ENCODE results near the gene FZR1.

FZR1 gene

DNA sequence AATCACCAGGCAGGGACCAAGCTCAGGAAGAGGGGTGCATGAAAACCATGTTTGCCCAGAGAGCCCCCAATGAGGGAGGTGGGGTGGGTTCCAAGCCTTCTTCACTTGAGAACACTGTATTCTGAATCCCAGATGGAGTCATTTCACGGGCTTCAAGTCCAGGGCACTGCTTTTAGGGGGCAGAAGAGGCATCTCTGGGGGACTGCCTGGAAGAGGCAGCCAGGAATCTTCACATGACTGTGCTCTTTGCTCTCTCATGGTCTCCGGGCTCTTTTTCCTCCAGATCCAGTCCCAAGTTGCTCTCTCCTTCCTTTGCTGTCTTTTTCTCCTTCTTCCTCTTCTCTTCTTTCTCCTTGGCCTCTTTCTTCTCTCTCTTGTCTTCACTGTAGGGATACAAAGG is 31.5 kb upstream of the FZR1 start:
- DNase-seq = no peak

DNA sequence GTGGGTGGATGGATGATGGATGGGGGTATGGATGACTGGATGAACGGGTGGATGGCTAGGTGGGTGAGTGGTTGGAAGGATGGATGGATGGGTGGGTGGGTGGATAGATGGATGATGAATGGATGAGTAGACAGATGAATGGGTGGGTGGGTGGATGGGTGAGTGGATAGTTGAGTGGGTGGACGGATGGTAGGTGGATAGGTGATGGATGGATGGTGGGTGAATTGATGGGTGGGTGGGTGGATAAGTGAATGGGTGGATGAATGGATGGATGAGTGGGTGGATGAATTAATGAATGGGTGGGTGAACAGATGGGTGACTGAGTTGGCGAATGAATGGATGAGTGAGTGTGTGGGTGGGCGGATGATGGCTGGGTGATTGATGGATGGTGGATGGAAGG is 30.7 kb upstream of the FZR1 start:
- no peak for DNase-seq

DNA sequence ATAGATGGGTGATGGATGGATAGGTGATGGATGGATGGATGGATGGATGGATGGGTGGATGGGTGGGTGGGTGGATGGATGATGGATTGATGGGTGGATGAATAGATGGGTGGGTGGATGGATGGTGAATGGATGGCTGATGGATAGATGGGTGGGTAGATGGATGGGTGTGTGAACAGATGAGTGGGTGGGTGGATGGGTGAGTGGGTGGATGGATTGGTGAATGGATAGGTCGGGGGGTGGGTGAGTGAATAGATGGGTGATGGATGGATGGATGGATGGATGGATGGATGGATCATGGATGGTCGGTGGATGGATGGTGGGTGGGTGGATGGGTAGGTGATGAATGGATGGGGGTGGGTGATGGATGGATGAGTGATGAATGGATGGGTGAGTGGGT is 29.3 kb upstream of the FZR1 start:
- no peak for DNase-seq

DNA sequence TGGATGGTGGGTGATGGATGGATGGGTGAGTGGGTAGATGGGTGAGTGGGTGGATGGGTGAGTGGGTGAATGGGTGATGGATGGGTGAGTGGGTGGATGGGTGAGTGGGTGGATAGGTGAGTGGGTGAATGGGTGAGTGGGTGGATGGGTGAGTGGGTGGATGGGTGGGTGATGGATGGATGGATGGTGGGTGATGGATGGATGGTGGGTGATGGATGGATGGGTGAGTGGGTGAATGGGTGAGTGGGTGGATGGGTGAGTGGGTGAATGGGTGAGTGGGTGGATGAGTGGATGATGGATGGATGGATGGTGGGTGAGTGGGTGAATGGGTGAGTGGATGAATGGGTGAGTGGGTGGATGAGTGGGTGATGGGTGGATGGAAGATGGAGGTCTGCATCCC is 28.6 kb upstream of the FZR1 start:
- no peak for DNase-seq

DNA sequence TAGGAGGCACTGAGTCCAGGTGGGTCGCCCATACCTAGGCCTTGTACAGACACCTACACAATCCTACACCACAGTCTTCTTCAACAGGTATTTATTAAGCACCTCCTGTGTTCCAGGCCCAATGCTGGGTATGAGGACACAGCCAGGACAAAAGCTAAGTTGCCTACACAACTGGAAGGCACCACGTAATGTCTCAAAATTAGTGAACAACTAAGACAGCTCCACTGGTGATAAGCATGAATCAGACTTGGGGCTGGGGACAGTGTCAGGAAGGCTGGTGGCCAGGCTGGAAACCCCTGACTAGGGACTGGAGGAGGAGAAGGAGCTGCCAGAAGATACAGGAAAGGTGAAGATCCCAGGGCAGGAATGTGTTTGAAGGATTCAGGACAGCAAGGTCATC is 28.2 kb upstream of the FZR1 start:
- DNase-seq = no peak

DNA sequence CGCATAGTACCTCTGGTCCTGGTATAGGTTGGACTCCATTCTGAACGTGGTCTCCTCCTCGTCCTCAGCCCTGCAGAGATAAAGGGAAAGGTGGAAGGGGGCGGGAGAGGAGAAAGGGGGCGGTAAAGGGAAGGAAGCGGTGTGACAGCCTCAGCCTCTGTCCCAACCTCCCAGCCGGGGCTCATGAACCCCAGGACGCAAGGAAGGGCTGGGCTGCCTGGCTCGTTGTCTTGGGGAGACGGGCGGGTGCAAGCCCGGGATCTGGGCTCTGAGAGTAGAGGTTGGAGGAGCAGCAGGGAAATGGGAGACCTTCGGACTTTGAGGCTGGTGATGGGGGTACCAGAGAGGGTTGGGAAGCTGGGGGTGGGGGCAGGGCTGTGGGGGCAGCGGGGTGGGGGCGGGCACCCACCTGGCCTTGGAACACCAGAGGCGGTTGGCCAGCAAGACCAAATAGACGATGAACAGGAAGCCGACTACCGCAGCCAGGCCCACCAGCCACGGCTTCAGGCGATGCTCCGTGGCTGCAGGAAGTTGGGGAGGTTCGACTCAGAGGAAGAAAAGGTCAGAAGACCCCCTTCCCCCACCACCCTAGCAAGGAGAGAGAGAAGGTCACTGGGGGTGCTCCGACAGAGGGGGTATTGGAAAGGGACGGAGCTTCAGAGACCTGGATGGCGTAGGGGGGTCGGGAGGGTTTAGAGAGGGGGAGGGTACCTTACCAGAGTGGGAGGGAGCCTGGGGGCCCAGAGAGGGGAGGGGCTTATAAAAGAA is 27.5 kb upstream of the FZR1 start:
- DNase-seq = no peak

DNA sequence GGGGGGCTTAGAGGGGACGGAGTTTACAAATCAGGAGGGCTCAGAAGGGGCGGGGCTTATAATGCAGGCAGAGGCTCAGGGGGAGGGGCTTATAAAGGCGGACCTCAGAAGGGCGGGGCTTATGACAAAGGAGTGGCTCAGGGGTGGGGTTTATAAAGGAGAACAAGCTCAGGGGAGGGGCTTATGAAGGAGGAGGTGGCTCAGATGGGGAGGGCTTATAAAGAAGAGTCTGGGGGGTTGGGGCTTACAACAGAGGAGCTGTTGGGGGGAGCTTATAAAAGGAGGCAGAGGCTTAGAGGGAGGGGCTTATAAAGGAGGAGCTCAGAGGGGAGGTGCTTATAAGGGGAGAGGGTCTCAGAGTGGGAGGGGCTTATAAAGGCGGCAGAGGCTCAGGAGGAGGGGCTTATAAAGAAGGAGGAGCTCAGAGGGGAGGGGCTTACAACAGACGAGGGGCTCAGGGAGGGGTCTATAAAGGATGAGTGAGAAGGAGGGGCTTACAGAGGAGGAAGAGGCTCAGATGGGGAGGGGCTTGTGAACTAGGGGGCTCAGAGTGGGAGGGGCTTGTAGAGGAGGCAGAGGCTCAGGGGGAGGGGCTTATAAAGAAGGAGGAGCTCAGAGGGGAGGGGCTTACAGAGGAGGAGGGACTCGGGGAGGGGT is 26.8 kb upstream of the FZR1 start:
- DNase-seq = peak; percentile 43

DNA sequence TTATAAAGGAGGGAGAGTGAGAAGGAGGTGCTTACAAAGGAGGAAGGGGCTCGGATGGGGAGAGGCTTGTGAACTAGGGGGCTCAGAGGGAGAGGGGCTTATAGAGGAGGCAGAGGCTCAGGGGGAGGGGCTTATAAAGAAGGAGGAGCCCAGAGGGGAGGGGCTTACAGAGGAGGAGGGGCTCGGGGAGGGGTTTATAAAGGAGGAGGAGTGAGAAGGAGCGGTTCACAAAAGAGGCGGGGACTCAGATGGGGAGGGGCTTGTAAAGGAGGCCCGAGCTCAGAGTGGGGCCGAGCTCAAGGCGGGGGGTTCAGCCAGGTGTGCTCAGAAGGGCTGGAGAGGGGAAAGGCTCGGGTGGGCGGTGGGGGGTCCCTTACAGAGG is 26.3 kb upstream of the FZR1 start:
- DNase-seq = no peak

DNA sequence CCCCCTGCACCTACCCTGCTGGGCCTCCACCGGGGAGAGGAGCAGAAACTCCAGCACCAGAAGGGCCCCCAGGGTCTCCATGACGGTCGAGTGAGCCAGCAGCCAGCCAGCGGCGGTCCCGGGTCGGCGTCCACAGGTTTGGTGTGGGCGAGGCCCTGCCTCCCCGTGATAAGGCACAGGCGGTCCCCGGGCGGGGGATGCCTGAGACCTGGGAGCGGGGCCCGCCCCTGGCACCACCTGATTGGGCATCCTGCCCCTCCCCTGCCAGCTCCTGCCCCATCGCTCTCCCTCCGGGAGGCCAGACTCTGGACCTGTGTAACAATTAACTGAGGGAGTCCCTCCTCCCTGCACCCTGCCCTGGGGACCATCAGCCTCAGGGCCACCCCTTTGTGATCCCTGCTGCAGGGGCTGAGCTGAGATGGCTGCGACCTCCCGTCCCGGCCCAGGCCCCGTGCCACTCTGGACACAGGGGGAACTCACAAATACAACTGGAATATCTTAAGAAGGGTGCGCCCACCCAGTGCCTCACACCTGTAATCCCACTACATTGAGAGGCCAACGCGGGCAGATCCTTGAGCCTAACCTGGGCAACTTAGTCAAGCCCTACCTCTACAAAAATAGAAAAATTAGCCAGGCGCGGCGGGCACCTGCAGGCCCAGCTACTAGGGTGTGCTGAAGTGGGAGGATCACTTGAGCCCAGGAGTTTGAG is 25.6 kb upstream of the FZR1 start, which contains the start of gene SMIM24:
SMIM24 (minus strand) TSS at position 143 of the 709 bp plus-strand sequence; CDS start at position 81, 62 bp downstream.
- no peak for DNase-seq

DNA sequence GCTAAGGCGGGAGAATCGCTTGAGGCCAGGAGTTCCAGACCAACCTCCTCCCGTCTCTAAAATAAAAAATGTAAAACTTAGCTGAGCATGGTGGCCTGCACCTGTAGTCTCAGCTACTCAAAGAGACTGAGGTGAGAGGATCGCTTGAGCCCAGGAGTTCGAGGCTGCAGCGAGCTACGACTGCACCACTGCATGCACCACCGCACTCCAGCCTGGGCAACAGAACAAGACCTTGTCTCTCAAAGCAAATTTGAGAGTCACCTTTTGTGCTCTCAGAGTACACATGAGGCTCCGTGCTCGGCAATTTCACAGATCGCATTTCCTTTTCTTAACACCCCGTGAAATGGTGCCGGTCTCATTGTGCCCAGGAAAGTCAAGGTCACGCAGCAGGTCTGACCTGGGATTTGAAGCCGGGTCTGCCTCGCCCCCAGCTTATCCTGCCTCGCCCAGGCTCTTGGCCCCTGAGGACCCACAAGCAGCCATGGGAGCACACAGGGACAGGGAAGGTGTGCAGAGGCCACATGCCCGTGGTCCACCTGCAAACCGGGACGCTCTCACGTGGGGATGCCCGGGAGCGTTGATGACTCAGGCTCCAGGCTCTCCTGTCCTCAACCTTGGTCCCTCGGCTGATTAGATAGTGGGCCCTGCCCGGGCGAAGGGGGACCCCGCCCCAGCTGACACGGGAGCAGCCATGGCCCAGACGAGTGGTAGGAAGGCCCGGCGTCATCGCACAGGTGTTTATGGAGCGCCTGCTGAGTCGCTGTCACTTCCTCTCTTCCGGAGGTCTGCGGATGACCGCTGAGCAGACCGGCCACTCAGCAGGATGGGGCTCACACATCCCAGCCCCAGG is 24.6 kb upstream of the FZR1 start:
- no peak for DNase-seq

DNA sequence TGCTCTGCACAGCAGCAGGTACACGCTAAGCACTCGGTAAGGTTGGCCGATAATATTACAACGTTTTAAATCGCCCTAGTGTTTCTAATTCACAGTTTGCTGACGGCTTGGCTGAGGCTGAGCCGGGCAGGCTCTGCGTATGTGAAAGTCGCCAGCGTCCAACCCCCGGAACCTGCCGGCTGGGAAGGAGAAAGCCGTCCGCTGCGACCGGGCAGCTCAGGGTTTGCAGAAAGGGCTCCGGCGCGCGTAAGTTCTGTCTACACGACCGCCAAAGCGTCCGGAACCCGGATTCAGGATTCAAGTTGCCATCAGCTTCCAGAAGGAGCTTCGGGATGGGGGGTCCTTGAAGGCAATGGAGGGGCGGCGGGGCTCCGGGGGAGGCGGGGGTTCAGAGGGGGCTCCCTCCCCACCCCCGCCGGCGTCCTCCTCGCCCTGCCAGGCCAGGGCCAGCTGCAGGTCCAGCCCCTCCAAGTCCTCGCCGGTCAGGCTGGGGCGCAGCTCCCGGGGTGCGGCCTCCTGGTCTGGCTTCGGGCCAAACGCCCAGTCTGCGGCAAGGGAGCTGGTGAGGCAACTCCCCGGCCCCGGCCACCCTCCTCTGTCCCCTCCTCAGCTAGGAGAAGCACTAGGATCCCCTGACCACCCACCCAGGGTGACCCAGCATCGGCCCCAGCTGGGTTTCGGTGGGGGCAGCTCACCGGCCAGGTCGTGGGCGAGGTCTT is 23.4 kb upstream of the FZR1 start:
- no peak for DNase-seq

DNA sequence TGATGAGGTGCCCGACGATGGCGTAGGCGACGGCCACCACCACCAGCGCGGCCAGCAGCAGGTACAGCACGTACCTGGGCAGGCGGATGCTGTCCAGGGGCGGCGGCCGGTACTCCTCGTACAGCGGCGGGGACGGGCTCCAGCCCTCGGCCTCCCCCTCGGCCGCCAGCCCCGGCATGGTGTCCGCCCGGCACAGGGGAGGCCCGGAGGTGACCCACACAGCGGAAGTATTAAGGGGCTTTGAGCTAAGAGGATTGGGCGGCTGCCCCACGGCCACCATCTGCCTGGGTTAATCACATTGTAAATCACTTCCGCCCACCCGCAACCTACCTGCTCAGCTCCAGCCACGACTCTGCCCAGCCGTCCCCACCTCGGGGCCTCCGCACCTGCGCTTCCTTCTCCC is 22.9 kb upstream of the FZR1 start, which contains the start of gene SMIM44:
SMIM44 (minus strand) TSS at position 216 of the 403 bp plus-strand sequence; CDS start at position 178, 38 bp downstream.
- no peak for DNase-seq

DNA sequence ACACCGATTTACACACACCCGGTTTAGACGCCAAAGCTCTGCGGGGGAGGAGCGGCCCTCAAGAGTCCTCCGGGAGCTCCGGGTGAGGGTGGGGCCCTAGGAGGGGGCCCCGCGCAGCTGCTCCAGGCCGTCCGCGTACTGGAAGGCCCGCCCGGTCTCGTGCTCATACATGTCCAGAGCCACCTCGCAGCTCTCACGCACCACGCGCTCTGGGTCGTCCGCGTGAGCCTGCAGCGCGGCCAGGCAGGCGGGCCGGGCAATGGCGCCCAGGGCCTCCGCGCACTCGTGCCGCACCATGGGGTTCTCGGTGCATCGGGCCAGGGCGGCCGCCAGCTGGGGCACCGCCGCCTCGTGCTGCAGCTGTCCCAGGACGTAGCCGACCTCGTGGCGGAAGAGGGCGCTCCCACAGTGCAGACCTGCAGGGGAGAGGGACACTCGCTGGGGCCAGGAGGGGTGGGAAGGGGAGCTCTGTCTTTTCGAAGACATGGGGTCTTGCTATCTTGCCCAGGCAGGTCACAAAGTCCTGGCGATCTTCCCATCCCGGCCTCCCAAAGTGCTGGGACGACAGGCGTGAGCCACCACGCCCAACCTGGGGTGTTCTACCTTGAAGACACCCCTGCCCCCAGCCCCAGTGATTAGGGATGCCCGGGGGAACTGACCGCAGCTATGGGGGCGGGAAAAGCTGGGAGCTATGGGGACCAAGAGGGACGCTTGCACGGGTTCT is 14.6 kb upstream of the FZR1 start:
- DNase-seq = no peak

DNA sequence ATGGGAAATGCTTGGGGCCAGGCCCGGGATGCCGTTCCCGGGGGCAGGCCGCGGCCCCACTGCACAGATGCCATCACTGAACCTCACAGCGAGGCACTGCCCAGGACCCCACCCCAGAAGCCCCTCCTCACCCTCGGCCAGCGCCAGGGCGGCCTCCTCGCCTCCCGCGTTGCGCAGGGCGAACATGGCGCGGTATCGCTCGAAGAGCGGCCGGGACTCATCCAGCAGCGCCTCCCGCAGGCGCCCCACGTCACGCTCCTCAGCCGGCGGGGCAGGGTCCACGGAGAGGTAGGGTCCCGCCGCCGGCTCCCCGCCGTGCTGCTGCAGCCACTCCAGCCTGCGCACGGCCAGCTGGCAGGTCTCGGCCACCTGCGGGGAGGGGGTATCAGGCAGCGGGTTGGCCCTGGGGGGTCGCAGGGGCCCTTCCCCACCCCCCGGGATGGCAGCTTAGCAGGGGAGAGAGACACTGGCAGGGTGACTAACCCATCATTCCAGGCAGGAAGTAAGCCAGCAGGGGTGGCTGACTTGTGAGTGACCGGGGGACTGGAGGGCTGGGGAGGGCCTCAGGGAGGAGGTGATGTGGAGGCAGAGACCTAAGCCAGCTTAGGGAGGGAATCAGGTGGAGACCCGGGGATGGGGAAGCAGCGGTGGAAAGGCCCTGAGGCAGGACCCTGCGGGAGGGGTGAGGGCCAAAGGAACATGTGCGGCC is 13.8 kb upstream of the FZR1 start:
- no peak for DNase-seq

DNA sequence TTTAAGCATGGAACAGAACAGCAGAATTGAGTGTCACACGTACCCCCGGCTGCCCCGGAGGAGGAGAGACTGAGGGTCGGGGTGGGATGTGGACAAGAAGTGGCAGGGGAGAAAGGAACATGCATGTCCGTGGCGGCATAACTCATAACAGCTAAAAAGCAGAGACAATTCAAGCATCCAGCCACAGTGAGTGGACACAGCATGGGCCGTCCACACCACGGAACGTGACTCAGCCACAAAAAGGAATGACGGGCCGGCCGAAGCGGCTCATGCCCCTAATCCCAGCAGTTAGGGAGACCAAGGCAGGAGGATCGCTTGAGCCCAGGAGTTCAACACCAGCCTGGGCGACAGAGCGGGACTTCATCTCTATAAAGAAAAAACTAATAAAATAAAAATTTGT is 13.2 kb upstream of the FZR1 start:
- DNase-seq = no peak

DNA sequence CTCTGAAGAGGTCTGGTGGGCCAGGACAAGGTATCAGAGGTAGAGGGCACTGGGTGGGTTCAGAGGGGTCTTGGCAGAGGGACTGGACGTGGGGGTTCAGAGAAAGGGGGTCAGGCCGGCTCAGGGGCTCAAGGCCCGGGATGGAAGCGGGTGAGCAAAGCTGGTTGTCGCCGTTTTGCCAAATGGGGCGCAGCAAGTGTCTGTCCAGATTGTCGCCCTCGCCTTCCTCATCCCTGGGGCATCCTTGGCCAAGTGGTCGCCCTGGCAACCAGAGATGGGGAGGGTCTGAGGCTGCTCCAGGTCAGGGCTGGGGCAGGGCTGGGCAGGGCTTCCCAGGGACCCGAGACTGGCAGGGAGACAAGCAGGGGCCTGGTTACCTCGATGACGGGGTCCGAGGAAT is 12.5 kb upstream of the FZR1 start:
- no peak for DNase-seq

DNA sequence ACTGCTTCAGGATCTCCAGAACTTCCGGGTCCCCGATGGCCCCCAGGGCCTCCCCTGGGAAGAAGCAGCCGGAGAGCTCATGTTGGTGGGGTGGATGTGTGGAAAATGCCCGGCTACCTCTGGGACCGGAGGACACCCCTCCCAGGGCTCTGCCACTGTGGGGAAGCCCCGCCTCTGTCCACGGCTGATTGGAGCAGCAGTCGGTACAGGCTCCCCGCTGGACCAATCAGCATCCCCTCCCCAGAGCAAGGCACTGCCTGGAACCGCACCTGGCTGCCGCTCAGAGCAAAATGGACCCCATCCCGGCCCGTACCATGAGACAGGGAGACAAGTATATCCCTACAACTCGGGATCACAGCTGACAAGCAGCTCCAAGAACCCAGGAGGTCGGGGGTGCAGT is 12.1 kb upstream of the FZR1 start:
- DNase-seq = peak; percentile 60

DNA sequence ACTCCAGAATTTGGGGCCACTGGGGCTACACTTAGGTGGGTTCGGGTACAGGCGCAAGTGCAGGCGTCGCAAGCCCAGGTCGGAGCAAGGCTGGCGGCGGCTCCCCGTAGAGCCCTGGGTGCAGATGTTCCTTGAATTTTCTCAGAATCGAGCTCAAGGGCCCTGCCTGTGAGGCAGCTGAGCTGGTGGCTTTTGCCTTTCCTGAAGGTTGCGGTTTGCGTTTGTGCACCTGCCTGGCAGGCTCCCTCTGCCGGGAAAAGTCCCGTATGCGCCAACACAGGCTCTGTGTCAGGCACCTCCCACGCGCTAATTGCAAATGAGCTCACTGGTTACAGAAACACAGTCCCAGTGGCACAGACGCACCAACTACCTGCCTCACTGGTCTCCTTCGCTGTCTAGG is 11.6 kb upstream of the FZR1 start:
- DNase-seq = peak; percentile 73

DNA sequence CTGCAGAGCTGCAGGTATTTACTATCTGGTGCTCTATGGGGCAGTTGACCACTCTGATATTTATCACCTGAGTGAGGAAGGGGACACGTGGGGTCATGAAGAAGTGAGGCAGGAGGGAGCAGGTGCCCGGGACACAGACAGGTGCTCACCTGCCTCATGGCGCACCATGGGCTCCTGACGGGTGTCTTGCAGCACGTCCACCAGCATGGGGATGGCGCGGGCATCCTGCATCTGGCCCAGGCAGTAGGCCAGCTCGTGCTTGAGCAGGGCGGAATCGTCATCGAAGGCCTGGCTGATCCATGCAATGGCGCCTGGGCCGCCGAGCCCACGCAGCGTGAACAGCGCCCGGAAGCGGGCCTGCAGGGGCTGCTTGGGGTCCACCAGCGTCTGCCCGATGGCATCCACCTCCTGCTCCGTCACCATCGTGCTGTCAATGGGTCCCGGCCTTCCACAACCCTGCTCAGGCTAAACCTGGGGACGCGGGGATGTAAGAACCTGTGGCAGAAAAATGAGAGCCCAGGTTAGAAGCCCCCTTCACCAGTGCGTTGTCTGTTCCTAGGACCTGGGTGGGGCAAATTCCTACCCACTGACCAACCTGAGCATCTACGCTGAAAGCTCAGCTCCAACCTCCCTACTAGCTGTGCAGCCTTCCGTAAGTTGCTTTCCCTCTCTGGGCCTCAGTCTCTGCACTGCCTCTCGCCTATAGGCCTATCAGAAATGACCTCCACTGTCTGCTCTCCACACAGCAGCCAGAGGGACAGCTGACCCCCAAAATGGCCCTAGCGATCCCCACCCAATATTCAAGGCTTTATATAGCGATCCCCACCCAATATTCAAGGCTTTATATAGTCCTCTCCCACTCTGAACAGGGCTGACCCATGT is 9.5 kb upstream of the FZR1 start:
- DNase-seq = no peak

Data from activated naive CD4-positive, alpha-beta T cell treated with anti-CD3 and anti-CD28 coated beads, Interleukin-2, amount 50 U/mL, for 16 hours (primary cell).